H1 (cell line): ENCODE data around the gene ASPN. TPM values are rescaled to one million over a fixed set of nuclear protein-coding genes. Genes with fewer than 3 reads are reported as not detected.

Experiments used
- CTCF ChIA-PET: fragments of 300-600 bp; sonication (Branson Sonifier 250); formaldehyde crosslinking; loops from one replicate; lab custom pipeline; 2021; ENCODE audit not compliant: partially characterized antibody; lab: Charles Lee
- POLR2A ChIA-PET: fragments of 300-600 bp; sonication (Branson Sonifier 250); formaldehyde crosslinking; loops from one replicate; lab custom pipeline; 2021; ENCODE audit warnings: inconsistent platforms; ENCODE audit not compliant: partially characterized antibody; lab: Charles Lee
- DNase-seq, 2 experiments: peaks; one replicate each; pipeline versions ENCODE4 v3.0.0 to v3.0.0-alpha.2; 2010 to 2022; ENCODE audit warnings: low spot score in 2 of 2, low read depth in 1 of 2, mixed read lengths in 1 of 2
- FAIRE-seq: peaks from 2 replicates; lab custom pipeline; 2011; peaks lifted over from hg19 to GRCh38; lab: Jason Lieb, UNC
- H2AFZ ChIP-seq: 2 replicates; pipeline ENCODE4 v1.8.1; 2012; ENCODE audit warnings: low read length, inconsistent platforms
- H2AK5ac ChIP-seq: 2 replicates; pipeline ENCODE4 v1.6.1; 2013; ENCODE audit warnings: low read depth, low read length
- H2BK120ac ChIP-seq: replicated peaks from 2 replicates; pipeline ENCODE3; 2013; ENCODE audit warnings: low read depth, low read length, inconsistent platforms
- H2BK12ac ChIP-seq: 2 replicates; pipeline ENCODE4 v1.6.1; 2013; ENCODE audit warnings: low read depth, low read length
- H2BK15ac ChIP-seq: 2 replicates; pipeline ENCODE4 v1.6.1; 2013; ENCODE audit warnings: low read length
- H2BK20ac ChIP-seq: 2 replicates; pipeline ENCODE4 v1.6.1; 2013; ENCODE audit warnings: low read length
- H2BK5ac ChIP-seq: 2 replicates; pipeline ENCODE4 v1.6.1; 2013; ENCODE audit warnings: low read depth, low read length
- H3K14ac ChIP-seq: 2 replicates; pipeline ENCODE4 v1.6.1; 2013; ENCODE audit warnings: inconsistent platforms; ENCODE audit not compliant: insufficient read length
- H3K18ac ChIP-seq: 2 replicates; pipeline ENCODE4 v1.6.1; 2013; ENCODE audit warnings: low read length; ENCODE audit errors: extremely low read depth
- H3K23ac ChIP-seq: 2 replicates; pipeline ENCODE4 v1.6.1; 2013; ENCODE audit warnings: inconsistent platforms; ENCODE audit not compliant: insufficient read length
- H3K23me2 ChIP-seq: 2 replicates; pipeline ENCODE4 v1.6.1; 2013; ENCODE audit warnings: low read depth, low read length
- H3K27ac ChIP-seq: 2 replicates; pipeline ENCODE4 v1.6.1; 2011; ENCODE audit warnings: low read depth, low read length, inconsistent platforms
- H3K27me3 ChIP-seq, 4 experiments: replicated peaks in 1 of 4; 1 replicate in 1 of 4; 2 replicates in 3 of 4; pipeline versions ENCODE4 v1.6.1 to v1.8.1; 2011 to 2013; ENCODE audit warnings: low read length in 3 of 4, mild to moderate bottlenecking in 3 of 4, inconsistent platforms in 2 of 4, mixed read lengths in 2 of 4, moderate library complexity in 1 of 4; ENCODE audit not compliant: control insufficient read depth in 3 of 4, insufficient read depth in 3 of 4; ENCODE audit errors: extremely low read depth in 1 of 4
- H3K36me3 ChIP-seq, 4 experiments: 2 replicates each; pipeline versions ENCODE4 v1.6.1 to v1.8.1; 2011 to 2013; ENCODE audit warnings: mild to moderate bottlenecking in 4 of 4, low read length in 3 of 4, moderate library complexity in 2 of 4, control low read depth in 1 of 4, inconsistent platforms in 1 of 4; ENCODE audit not compliant: insufficient read depth in 4 of 4, control insufficient read depth in 2 of 4
- H3K4ac ChIP-seq: replicated peaks from 2 replicates; pipeline ENCODE3; 2013; ENCODE audit warnings: low read length, low read depth, mixed read lengths, inconsistent platforms; ENCODE audit not compliant: insufficient read length
- H3K4me1 ChIP-seq, 4 experiments: replicated peaks in 1 of 4; 1 replicate in 1 of 4; 2 replicates in 3 of 4; pipeline versions ENCODE4 v1.6.1 to v1.8.1; 2011 to 2013; ENCODE audit warnings: low read length in 3 of 4, inconsistent platforms in 2 of 4, mixed read lengths in 1 of 4; ENCODE audit not compliant: insufficient read depth in 4 of 4, control insufficient read depth in 3 of 4
- H3K4me2 ChIP-seq, 2 experiments: 2 replicates each; pipeline versions ENCODE4 v1.6.1 to v1.8.1; 2011 to 2013; ENCODE audit warnings: low read depth in 2 of 2, low read length in 2 of 2, control low read depth in 1 of 2, inconsistent platforms in 1 of 2, mild to moderate bottlenecking in 1 of 2; ENCODE audit not compliant: insufficient read depth in 1 of 2
- H3K4me3 ChIP-seq, 4 experiments: fragments of 200-600, 300-600 bp in 1 of 4; sonication (generic), shearing (Covaris generic), sonication (Bioruptor Twin) in 1 of 4; 2 replicates each; pipeline versions ENCODE4 v1.5.1 to v1.8.1; 2011 to 2016; ENCODE audit warnings: low read length in 4 of 4, low read depth in 3 of 4, control low read depth in 2 of 4, inconsistent platforms in 2 of 4, mild to moderate bottlenecking in 2 of 4, mixed read lengths in 1 of 4, moderate library complexity in 1 of 4; ENCODE audit not compliant: insufficient read depth in 2 of 4; ENCODE audit errors: extremely low read depth in 1 of 4
- H3K56ac ChIP-seq: replicated peaks from 2 replicates; pipeline ENCODE3; 2013; ENCODE audit warnings: low read depth, mild to moderate bottlenecking, mixed read lengths, low read length, inconsistent platforms; ENCODE audit not compliant: insufficient read length
- H3K79me1 ChIP-seq: 2 replicates; pipeline ENCODE4 v1.6.1; 2013; ENCODE audit warnings: low read depth, low read length, control low read depth
- H3K79me2 ChIP-seq, 2 experiments: 2 replicates each; pipeline versions ENCODE4 v1.6.1 to v1.8.1; 2012 to 2013; ENCODE audit warnings: low read length in 2 of 2, mild to moderate bottlenecking in 2 of 2, inconsistent platforms in 1 of 2; ENCODE audit not compliant: insufficient read depth in 2 of 2, control insufficient read depth in 1 of 2
- H3K9ac ChIP-seq, 4 experiments: replicated peaks in 1 of 4; 1 replicate in 1 of 4; 2 replicates in 3 of 4; pipeline versions ENCODE4 v1.6.1 to v1.8.1; 2011 to 2013; ENCODE audit warnings: low read depth in 3 of 4, low read length in 3 of 4, control low read depth in 2 of 4, mild to moderate bottlenecking in 2 of 4, moderate library complexity in 2 of 4, inconsistent platforms in 1 of 4; ENCODE audit errors: extremely low read depth in 1 of 4
- H3K9me3 ChIP-seq, 2 experiments: 2 replicates each; pipeline versions ENCODE4 v1.6.1 to v1.8.1; 2012 to 2013; ENCODE audit warnings: mild to moderate bottlenecking in 2 of 2, moderate library complexity in 2 of 2, control low read depth in 1 of 2, inconsistent platforms in 1 of 2, low read depth in 1 of 2, low read length in 1 of 2, mixed read lengths in 1 of 2; ENCODE audit not compliant: insufficient read depth in 2 of 2
- H4K20me1 ChIP-seq, 2 experiments: replicated peaks in 1 of 2; 2 replicates each; pipeline versions ENCODE3 to v1.8.1; 2011 to 2013; ENCODE audit warnings: inconsistent platforms in 2 of 2, low read length in 2 of 2, mild to moderate bottlenecking in 1 of 2; ENCODE audit not compliant: insufficient read depth in 2 of 2, control insufficient read depth in 1 of 2
- H4K5ac ChIP-seq: 2 replicates; pipeline ENCODE4 v1.6.1; 2013; ENCODE audit warnings: low read length, low read depth, mixed read lengths, inconsistent platforms; ENCODE audit not compliant: insufficient read length
- H4K8ac ChIP-seq: 2 replicates; pipeline ENCODE4 v1.8.0; 2013; ENCODE audit warnings: mild to moderate bottlenecking, moderate library complexity, low read length, inconsistent platforms; ENCODE audit not compliant: insufficient read depth; ENCODE audit errors: extremely low read depth
- H4K91ac ChIP-seq: replicated peaks from 2 replicates; pipeline ENCODE3; 2013; ENCODE audit warnings: low read length, mixed read lengths, inconsistent platforms; ENCODE audit not compliant: insufficient read length
- EZH2 ChIP-seq: fragments of 200-600 bp; sonication (generic); IDR thresholded peaks from 2 replicates; pipeline ENCODE4 v1.7.1; 2012; ENCODE audit warnings: low read depth, mild to moderate bottlenecking, moderate library complexity, low read length, inconsistent platforms; ENCODE audit not compliant: severe bottlenecking
- JUN ChIP-seq: IDR thresholded peaks from 2 replicates; pipeline ENCODE4 v1.6.1; 2011; ENCODE audit warnings: low read depth, mild to moderate bottlenecking, improper control_type of control experiment, low read length
- KDM1A ChIP-seq: fragments of 200-600, 300-600 bp; sonication (generic); IDR thresholded peaks from 2 replicates; pipeline ENCODE4 v1.7.1; 2016; ENCODE audit warnings: mild to moderate bottlenecking, low read length, borderline replicate concordance
- MAX ChIP-seq: IDR thresholded peaks from 2 replicates; pipeline ENCODE4 v1.6.1; 2012; ENCODE audit warnings: inconsistent platforms
- RFX5 ChIP-seq: IDR thresholded peaks from 2 replicates; pipeline ENCODE4 v1.6.1; 2011; ENCODE audit warnings: low read depth, low read length, improper control_type of control experiment, borderline replicate concordance
- TBP ChIP-seq: IDR thresholded peaks from 2 replicates; pipeline ENCODE4 v1.6.1; 2011; ENCODE audit warnings: low read depth, low read length, improper control_type of control experiment
- ZNF274 ChIP-seq: IDR thresholded peaks from 2 replicates; pipeline ENCODE4 v1.7.0; 2012; ENCODE audit warnings: low read length, borderline replicate concordance; ENCODE audit errors: extremely low read depth
- WGBS, 2 experiments: shearing (Covaris generic) in 1 of 2; methylation state at CpG; one replicate each; pipeline versions ENCODE4 v1.1.6 to v1.1.7; 2013 to 2015; ENCODE audit warnings: low lambda C conversion rate in 2 of 2, mixed read lengths in 2 of 2, inconsistent platforms in 1 of 2, low coverage in 1 of 2, missing lambda C conversion rate in 1 of 2; ENCODE audit not compliant: insufficient replicate concordance in 2 of 2, insufficient coverage in 1 of 2, insufficient read length in 1 of 2; ENCODE audit errors: extremely low coverage in 1 of 2, missing lambda C conversion rate in 1 of 2; 5-methylcytosine and 5-hydroxymethylcytosine counted together
- polyA plus RNA-seq, 7 experiments: library from polyadenylated mRNA; depleted of rRNA in 3 of 7; stranded (reverse) in 5 of 7; unstranded in 2 of 7; fragments of >200 nt in 5 of 7; fragments of 200-250 nt in 2 of 7; gene quantifications; 1 replicate in 5 of 7; 2 replicates in 1 of 7; 4 replicates in 1 of 7; pipeline versions ENCODE4 v1.2.1 to v1.2.3, GENCODE V29; 2011 to 2013; ENCODE audit warnings: missing spikeins in 2 of 7, mixed read lengths in 2 of 7
- total RNA-seq: library from RNA; stranded (reverse); fragmentation: NEBNext Ultra II Directional; extraction: Animal tissue kit (Norgen Biotek cat#: 25700); gene quantifications from 2 replicates; pipeline ENCODE4 v1.2.1, GENCODE V29; 2021

ASPN gene
- total and polyA plus RNA-seq, 2 of the 8 experiments (the other 6 are each of a cell fraction or from before 2014, with no cell fraction given): not detected

GRCh38 chr9:92435263-92435662 is 47.0 kb downstream of the ASPN start:
- 97% methylated on average over 1 of the region's 1 CpG; no CpG with 5 or more reads in 1 of the 2 experiments for WGBS, 2 experiments
- no peaks in the 10 kb centered on the region for H3K4me1 ChIP-seq
- CTCF ChIA-PET: no interaction called here
- no peak for TF ChIP-seq KDM1A
- TF ChIP-seq MAX: no peak
- no peak for TF ChIP-seq RFX5
- TF ChIP-seq JUN: no peak
- no peak for TF ChIP-seq EZH2
- TF ChIP-seq TBP: no peak
- TF ChIP-seq ZNF274: no peak

More at GRCh38 chr9:92435263-92435662, 47.0 kb downstream of the ASPN start:
- H4K91ac ChIP-seq: no peak overlapping the region
- no peak overlapping the region for H3K14ac ChIP-seq
- no peak overlapping the region for H3K4ac ChIP-seq
- H3K4me3 ChIP-seq: no peak overlapping the region
- POLR2A ChIA-PET: no interaction called here
- H3K36me3 ChIP-seq: no peaks in the 10 kb centered on the region
- no peak overlapping the region for H3K27ac ChIP-seq
- H3K79me1 ChIP-seq: no peaks in the 10 kb centered on the region
- no peaks in the 10 kb centered on the region for H3K23me2 ChIP-seq
- H2BK15ac ChIP-seq: no peak overlapping the region
- H4K20me1 ChIP-seq: no peaks in the 10 kb centered on the region
- H2BK20ac ChIP-seq: no peak overlapping the region
- no peak overlapping the region for H3K4me2 ChIP-seq
- H3K9me3 ChIP-seq: no peaks in the 10 kb centered on the region
- H4K8ac ChIP-seq: no peak overlapping the region
- FAIRE-seq (no peak), DNase-seq (no peak)
- H3K56ac ChIP-seq: no peak overlapping the region
- no peak overlapping the region for H3K9ac ChIP-seq
- no peaks in the 10 kb centered on the region for H3K79me2 ChIP-seq
- no peak overlapping the region for H2BK120ac ChIP-seq
- no peak overlapping the region for H2BK5ac ChIP-seq
- no peak overlapping the region for H4K5ac ChIP-seq
- H2AK5ac ChIP-seq: no peak overlapping the region
- H3K18ac ChIP-seq: no peak overlapping the region
- H3K23ac ChIP-seq: no peak overlapping the region
- no peak overlapping the region for H2BK12ac ChIP-seq
- H2AFZ ChIP-seq: no peak overlapping the region
- no peaks in the 10 kb centered on the region for H3K27me3 ChIP-seq
